GM18873 (cell line): ENCODE results near the gene MGAT5.
A peak's percentile ranks its signal among the peaks of the same experiment; 100 is the strongest.

Experiments used
- ATAC-seq: cut with Tn5 transposase; IDR thresholded peaks from one replicate; pipeline ENCODE4 v1.9.1; 2021; ENCODE audit warnings: mild to moderate bottlenecking, moderate library complexity, moderate number of reproducible peaks; ENCODE audit not compliant: unreplicated experiment, low FRiP score

Gene MGAT5

DNA sequence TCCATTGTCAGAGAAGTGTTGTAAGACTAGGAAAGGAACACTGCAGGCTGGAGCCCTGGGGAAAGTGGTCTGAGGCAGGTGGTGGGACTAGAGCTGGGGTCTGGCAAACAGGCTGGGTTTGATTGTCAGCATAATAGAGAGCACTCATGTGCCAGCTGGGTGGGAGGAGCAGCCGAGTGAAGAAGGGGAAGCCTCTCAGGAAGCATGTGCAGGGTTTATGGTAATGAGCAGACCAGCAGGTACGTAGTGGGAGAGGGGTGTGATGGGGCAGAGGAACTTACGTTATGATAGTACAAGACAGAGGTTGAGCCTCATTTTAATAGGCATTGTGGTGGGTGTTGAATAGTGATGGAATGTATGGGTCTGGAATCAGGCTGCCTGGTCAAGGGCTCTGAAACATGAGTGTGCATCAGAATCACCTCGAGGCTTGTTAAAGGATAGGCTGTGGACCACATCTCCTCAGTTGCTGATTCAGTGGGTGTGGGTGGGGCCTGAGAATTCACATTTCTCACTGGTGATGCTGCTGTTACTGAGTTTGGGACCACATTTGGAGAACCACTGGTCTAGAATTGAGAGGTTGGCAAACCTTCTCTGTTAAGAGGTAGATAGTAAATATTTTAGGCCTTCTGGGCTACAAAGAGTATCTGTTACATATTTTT, 1.7 kb upstream of the MGAT5 start:
- ATAC-seq, result no peak

DNA sequence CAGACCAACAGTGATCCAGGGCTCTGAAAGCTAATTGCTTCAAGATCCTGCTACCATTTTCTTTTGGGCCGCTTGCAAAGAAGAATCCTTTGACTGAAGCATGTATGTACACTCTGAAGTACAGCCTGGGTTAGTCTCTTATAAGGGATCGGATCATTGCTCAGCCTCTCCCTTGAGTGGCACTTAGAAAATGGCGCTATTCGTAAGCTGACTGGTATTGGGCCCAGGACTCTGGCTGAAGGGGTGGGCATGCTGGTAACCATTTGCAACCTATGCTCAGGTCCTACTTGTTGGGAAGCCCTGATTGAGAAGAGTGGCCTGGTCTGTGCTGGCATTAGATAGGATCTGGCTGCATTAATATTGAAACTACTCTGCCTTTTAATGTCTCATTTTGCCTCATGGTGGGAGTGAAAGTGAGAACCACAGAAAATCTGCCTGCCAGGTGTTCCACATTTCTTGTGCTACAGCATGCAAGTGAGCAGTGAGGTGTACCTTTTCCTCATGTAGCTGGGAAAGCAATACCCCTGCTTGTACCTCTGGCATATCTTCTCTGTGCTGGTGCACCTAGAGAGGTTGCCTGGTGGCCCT, 661 bp upstream of the MGAT5 start:
- ATAC-seq, result peak; percentile 86

DNA sequence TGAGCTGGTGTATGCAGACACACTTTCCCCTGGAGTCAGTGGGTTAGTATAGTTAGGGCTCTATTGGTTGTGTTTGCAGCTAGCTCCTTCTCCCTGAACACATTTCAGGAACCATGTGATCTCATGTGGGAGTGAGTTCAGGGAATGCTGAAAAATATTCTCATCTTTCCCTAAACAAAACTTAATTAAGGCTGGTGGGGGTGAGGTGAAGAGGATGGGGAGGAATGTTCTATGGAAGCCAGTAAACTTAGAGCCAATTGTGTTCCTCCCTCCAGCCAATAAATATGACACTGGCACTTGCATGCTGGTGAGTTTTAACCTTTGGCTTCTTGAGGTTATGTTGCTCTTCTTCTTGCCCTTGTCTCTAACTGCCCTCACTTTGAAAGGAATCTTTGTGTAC, 952 bp downstream of the MGAT5 start:
- no peak for ATAC-seq

DNA sequence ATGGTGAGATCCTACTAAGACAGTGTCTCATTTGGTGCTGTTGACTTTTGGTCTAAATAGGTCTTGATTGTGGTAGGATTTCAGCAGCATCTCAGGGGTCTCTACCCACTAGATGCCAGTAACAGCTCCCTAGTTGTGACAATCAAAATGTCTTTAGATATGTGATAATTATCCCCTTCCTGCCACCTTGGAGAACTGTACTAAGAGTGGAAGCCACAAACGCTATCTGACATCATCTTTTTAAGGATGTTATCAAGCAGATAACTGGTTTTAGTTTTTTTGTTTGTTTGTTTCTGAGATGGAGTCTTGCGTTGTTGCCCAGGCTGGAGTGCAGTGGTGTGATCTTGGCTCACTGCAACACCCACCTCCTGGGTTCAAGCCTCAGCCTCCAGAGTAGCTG, 3.1 kb downstream of the MGAT5 start:
- ATAC-seq, result no peak

DNA sequence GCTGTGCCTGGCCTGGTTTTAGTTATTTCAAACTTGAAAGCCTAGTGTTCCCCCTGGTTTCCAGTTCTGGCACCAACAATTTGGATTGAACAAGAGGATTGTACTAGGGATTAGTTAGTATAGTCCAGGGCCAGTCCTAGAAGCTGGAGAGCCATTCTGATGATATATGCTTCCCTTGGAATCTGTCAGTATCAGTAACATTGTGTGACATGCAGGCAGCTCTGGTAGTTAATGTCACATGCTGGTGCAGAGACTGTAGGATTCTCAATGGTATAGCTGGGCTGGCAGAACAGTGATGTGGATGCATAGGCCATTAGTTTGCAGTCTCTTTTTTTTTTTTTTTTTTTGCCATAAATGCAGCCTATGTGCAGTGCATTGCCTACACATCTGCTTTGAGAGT, 3.6 kb downstream of the MGAT5 start:
- no peak for ATAC-seq

DNA sequence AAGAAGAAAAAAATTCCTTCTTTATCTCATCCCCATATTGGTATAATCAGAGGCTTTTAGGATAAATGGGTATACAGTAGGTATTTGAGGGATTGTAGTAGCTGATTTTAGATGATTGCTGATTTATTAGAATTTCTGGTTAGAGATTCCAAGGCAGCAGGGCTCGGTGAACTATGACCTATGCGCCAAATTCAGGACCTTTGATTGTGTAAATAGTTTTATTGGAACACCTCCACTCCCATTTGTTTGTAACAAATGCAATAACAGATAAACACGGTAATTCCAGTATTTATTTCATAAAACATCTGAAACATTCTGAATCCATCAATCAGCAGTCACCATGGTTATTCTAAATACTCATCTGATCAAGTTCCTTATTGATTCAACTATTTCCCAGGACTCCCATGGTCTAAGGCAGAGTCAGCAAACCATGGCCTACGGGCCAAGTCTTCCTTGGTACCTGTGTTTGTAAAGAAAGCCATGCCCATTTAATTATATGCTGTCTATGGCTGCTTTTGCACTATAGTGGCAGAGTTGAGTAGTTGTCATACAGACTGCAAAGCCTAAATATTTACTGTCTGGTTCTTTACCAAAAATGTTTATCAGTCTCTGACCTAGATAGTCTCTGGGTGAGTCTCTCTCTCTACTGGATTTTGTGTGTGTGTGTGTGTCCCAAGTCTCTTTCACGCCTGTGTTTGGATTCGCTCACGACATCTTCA, 4.3 kb downstream of the MGAT5 start:
- ATAC-seq, result no peak

DNA sequence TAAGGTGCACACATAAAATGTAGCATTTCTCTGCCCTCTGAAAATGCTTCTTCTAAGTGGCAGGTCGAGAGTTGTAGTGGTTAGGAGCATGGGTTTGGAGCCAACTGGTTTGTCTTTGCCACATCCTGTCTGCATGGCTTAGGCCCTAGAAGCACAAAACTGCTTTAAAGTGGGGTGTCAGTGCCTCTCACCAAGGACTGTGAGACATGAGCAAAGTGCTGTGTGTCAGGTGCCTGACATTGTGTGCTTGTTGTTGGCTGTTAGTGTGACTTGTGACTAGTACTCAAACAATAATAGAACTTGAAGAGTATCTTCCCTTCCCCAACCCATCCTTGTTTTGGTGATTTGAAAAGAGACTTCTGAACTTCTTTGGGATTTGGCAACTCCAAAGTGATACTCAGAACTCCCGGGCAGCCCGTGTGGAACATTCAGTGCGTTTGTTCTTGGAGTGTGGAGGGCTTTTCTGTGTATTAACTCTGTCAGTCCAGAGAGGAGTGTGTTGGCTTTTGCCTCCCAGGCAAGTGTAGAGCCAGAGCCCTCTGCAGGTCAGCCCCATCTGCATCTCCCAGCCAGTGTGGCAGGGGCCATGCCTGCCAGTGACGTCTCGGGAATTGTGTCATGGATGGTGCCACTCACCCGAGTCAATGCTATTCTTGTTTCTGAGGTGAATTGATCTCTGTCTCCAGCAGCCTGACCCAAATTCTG, 5.0 kb downstream of the MGAT5 start:
- ATAC-seq, result peak; percentile 35

DNA sequence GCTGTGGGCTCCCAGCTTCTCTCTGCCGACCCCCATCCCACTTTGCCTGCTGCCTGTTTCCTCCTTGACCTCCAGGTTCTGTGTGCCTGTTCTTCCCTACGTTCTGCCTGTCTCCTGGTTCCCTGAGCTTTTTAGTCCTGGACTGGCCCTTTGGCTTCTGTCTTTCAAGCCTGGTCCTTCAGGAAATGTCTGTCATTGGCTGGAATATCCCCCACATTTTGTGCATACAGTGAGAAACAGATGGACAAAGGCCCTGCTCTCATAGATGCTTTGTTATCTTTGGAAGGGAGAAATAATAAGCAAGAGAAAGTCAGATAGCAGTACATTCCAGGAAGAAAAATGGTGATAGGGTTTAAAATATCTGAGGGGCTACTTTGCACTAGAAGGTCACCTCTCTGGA, 5.7 kb downstream of the MGAT5 start:
- ATAC-seq, result no peak

DNA sequence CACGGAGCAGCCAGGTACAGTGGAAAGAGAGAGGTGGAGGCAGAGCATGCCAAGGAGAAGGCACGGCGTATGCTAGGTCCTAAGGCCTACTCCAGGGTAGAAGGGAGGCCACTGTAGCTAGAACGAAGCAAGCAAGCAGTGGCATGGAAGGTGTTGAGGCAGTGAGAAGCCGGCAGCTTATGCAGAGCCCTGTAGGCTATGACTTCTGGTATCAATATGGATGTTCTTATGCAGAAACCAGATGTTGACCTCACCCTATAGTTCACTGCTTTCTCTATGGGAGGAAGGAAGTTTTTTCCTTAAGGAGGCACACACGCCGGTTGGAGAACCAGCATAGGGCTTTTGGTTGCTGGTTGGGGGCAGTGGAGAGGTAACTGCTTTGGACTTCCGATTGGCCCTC, 6.1 kb downstream of the MGAT5 start:
- no peak for ATAC-seq

DNA sequence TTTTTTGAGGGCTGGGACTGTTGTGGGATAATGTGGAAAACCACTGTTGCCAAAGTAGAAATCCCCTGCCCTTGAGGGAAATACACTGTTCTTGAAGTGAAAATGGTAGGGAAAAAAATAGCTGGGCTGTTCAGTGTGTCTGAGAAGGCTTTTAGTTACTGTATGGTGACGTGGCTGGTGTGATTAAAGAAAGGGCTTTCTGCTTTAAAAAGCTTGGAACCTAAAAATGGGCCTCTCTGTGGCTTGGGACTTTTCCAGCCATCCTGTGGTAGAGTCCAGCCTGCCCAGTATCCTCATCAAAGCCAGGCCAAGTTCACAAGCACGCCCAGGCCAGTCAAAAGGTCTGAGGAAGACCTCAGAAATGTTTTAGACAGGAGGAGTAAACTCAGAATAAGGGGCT, 6.8 kb downstream of the MGAT5 start:
- no peak for ATAC-seq

DNA sequence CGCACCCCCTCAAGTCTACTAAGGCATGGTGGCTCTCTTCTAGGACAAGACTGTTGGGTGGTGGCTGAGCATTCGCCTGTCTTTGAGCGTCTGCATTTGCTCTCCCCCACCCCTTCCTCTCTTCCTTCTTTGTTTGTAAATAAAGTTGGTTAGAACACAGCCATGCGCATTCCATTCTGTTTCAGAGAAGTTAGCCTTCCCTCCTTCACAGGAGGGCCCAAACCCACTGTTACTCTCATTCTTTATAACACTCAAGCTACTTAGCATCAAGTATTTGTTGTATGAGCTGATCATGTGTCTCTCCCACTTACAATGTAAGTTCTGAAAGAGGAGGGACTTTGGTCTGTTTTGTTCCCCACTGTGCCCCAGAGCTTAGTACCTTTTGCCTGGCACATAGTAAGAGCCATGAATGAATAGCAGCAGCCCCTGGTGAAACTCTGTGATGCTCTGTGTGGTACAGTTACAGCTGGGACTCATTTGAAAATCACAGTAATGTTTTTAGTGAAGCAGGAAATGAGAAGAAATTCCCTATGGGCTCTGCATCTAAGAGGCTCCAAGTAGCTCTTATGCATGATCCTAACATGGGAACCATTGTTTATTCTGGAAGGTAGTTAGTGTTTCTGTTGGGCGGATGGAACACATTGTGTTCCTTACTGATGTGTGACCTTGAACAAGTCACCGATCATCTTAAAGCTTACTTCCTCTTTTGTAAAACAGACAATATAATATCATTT, 7.7 kb downstream of the MGAT5 start:
- ATAC-seq, result peak; percentile 61

DNA sequence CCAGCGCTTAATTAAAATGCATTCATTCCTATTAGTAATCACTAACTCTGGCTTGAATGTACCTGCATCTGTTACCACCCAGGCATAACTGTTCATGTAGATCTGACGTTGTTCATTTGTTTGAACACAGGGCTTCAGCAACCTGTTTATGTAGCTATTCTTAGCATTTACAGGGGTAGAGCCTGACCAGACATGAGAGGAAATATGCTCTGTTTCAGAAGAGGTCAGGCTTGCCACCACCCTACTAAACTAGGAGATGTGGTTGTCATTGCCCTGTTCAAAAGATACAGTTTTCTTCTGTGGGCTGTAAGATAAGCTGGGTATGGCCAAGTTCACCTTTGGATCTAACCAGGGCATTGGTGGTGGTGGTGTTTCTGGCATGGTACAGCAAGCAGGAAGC, 8.8 kb downstream of the MGAT5 start:
- peak; percentile 40 for ATAC-seq

DNA sequence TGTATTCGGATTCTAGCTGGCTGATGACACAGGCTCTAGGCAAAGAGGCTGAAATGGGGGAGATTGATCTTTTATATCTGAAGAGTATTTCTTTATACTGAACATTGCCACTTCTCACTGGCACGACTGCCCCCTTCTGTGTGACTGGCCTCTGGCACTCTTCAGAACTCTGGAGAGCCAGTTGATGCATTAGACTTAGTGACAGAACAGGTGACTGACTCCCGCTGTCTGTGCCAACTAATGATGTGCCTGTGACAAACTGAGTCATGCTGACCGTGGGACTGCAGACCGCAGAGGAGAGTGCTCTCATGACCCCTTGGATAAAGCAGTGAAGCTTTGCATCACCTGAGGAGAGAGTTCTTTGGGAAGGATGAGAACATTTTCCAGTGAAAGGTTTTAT, 14.4 kb downstream of the MGAT5 start:
- ATAC-seq, result no peak

DNA sequence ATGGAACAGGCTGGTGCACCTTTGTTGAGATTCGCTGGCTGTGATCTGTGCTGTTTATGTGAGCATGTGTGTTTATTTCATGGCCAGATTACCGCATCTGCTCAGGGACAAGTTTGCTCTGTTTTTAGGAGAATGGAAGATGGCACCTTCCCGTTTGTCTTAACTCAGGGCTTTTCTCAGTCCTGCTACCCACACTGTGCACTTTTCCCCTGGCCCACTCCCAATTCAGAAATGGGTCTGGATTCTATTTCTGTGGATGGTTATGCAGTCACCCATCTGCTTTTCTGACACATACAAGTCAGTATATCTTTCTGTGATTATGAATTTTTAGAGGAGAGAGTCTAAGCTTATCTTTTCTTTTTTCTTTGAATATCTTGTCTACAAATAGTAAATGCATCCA, 15.4 kb downstream of the MGAT5 start:
- no peak for ATAC-seq

DNA sequence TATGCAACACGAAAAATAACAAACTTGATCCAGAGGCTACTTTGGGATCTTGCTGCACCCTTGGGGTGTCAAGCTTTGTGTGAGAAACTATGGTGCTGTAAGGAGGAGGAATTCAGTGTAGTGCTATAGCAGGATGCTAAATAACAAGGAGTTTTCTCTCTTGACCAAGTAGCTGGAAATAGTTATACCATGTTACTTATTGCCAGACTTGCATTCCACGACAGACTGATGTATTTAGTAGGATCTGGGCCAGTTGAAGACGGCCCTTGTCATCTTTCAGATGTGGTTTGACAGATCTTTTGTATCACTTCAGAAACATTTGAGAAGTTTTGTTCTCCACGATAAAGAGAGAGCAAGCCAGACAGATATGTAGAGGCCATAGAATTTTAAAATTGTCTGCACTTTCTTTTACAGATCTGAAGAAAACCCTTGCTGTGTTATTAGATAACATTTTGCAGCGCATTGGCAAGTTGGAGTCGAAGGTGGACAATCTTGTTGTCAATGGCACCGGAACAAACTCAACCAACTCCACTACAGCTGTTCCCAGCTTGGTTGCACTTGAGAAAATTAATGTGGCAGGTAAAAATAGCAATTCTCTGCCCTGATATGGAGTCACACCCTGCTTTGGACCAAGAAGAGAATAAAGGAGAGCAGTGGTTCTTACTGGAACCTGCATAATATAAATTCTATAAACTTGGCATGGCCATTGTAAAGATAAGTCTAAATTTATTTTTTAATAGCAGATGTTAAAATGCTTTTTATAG, 16.3 kb downstream of the MGAT5 start:
- no peak for ATAC-seq

DNA sequence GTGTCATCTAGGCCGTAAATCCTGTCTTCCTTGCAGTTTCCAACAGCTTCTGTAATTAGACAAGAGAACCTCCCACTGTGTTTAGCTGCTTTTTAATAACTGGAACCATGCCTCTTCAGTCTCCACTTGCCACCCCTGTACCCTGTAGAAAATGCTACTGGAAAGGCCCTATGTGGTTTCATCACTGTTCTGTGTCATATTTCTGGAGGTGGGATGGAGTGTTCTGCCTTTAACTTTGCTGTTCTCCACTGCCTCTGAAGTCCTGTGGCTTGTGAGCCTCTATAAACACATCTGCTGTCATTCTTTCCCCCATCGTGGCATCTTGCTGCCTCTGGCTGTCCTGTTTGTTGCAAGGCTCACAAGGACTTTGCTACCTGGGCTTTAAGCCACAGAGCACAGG, 17.9 kb downstream of the MGAT5 start:
- ATAC-seq, result no peak

DNA sequence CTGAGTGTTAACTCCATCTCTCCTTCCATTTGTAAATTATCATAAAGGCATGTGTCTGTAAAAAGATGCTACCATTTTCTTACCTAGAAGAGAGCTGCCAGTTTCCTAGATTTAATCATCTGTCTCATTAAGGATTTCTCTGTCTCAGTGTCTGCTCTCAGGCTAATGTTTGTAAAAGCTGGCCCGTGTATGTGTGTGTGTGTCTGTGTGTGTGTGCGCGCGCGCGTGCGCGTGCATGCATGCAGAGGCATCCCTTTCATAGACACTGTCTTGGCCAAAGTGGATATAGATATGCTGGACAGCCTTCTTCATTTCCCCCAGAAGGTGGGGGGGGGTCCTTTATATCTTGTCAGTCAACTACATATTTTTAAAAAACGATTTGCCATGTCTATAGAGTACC, 18.9 kb downstream of the MGAT5 start:
- ATAC-seq, result no peak

DNA sequence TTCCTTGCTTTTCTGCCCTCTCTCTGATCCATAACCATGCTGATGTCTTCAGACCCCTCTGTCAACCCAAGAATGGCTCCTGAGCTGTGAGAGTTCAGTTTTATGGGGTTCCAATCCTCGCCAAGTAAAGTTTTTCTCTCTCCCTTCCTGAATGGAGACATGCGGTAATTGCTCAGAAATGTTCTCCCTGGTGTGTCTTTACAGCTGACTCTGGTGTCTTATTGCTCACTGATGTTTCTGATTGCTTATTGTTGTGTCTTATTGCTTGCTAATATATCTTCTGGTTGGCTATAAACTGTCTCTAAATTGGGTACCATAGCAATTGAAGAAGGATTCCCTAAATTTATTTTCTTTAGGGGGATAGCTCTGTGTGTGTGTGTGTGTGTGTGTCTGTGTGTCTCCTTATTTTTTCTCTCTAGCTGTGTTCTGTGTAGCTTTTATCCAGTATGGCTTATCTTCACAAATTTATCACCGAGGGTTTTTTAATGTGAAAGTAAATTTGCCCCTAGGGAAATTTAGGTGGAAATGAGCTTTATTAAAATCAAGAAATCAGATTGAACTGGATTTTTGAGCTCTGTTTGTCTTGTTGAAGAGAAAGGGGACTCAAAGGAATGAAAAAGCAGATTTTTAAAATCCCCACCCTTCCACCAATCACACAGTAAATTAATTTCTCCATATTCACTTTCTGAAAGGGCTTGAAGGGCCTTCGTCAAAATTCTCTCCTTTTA, 19.5 kb downstream of the MGAT5 start:
- ATAC-seq, result no peak

DNA sequence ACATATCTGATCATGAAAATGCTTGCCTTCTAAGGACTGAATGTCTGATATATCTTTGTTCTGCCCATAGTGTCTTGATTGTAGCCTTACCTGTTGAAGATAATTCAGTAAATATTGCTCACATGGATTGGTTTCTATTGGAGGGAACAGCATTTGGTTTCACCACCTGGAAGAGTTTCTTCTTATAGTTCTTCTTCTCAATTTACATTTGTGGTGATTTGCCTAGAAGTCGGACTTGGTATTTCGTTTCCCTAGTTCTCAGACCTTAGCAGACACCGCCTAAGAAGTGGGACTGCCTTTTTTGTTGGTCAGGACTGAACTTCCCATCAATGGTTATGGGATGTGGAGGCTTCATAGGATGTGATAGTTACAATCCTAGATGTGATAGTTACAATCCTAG, 20.2 kb downstream of the MGAT5 start:
- no peak for ATAC-seq
